ENCODE measurements around the gene LRRN3.
"Not testable (repeated sequence)": the region's sequence is repeated elsewhere in the genome, so short reads cannot be mapped to it uniquely, and the experiment has no call there.

LRRN3 gene
- long read RNA-seq, donor 1, partial matches to known transcripts = 0 of 2 reads
- long read RNA-seq, donor 1, other reads (novel, unspliced or antisense) = 0 of 2 reads
- long read RNA-seq, donor 2 = 0 reads
- long read RNA-seq, donor 3, partial matches to known transcripts = 0 of 1 reads
- long read RNA-seq, donor 3, other reads (novel, unspliced or antisense) = 0 of 1 reads
- long read RNA-seq, donor 4, partial matches to known transcripts = 0 of 1 reads
- long read RNA-seq, donor 4, other reads (novel, unspliced or antisense) = 0 of 1 reads
- long read RNA-seq, donor 5 = 0 reads
- long read RNA-seq, donor 6, partial matches to known transcripts = 0 of 1 reads
- long read RNA-seq, donor 6, other reads (novel, unspliced or antisense) = 0 of 1 reads
- long read RNA-seq, donor 7, partial matches to known transcripts = 0 of 4 reads
- long read RNA-seq, donor 7, other reads (novel, unspliced or antisense) = 0 of 4 reads
- long read RNA-seq, donor 8, partial matches to known transcripts = 0 of 3 reads
- long read RNA-seq, donor 8, other reads (novel, unspliced or antisense) = 0 of 3 reads

DNA sequence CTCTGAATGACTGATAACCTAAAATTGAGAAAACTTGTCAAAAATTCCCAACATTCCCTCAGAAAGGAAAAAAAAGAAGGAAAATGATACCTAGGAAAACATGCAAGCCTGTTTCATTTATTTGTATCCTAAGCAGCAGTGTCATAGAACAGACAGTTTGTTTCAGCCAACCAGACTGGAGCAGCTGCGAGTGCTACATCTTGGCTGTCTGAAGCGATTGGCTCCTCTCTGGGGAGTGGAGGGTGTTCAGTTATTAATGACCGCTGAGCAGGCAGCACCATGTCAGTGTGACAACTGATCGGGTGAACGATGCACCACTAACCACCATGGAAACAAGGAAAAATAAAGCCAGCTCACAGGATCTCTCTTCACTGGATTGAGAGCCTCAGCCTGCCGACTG lies at the start of gene LRRN3:
Gene LRRN3, plus strand, starts transcription at position 282 of the 400 bp plus-strand sequence. CDS start 31,646 bp downstream, outside the sequence.
- peak; percentile 47 for DNase-seq

DNA sequence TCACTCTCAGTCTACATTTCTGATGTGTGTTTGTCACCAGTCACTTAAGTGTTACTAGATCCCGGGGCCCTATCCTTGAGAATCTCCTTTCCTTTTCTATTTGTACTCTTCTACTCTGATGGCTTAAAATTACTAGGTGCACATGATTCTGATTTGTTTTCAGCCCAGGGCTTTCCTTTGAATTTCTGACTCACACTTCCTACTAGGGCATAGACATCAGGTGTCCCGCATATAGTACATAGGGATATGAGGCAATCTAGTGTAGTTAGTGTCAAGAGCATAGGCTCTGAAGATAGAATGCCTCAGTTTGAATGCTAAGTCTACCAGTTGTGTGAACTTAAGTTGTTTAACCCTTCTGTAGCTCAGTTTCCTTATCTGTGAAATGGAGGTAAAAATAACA lies 49.4 kb upstream of the LRRN3 start:
- DNase-seq = no peak

DNA sequence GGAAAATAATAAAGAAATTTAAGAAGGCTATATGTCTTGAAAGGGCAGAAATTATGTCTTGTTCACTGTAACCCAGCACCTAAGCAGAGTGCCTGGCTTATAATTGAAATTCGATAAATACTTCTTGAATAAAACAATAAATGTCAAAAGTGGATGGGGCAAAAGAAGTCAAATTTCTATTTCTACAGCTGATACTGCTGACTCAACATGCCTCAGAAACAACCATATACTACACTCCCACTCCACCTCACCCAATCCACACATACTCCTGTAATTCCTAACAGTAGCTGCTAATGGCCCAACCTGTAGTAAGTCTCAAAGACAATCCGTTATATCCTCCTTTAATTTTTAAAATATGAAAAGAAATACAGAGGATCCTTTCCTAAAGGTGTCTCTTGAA lies 48.1 kb upstream of the LRRN3 start:
- DNase-seq = no peak

DNA sequence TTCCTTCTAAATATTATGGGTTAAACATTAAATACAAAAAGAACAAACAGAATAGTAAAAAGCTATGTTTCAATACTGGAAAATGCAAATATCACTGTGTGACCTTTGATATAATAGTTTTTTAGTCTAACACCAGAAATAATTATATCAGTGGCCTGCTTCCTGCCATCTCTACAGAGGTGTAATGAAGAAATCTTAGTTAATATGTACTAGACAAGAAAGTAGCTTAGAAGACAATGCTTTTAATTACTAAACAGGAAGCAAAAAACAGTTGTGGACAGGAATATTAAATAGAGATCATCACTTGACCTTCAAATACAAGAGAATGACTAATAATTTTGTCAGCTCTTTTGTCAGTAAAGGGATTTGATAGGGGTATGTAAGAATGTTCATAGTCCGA lies 47.4 kb upstream of the LRRN3 start:
- DNase-seq = no peak

DNA sequence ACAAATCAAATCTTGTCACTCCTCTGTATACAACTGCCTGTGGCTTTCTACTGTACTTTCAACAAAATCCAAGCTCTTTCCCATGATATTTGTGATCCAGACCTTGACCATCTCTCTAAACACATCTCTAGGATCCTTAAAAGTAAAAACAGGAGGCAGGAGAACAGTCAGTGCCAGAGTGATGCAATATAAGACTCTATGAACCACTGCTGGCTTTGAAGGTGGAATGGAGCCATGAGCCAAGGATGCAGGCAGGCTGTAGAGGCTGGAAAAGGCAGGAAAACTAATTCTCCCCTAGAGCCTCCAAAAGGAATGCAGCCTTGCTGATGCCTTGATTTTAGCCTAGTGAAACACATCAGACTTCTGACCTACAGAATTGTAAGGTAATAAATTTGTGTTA lies 45.5 kb upstream of the LRRN3 start:
- no peak for DNase-seq

DNA sequence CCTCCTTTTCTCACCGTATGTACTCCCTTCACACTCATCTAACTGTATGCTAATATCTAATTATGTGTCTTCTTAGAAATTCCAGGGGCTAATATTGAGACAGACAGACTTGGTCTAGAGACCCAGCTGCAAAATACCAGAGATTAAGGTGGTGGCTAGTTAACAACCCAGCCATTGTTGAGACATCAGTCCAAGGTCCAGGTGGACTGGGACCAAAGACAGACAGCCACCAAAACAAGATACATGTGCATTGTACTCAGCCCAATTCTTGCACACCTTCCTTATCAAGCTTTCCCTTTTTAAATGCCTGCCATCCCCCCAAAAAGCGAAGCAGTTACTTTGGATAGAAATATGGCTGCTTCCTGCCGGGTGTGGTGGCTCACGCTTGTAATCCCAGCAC lies 43.3 kb upstream of the LRRN3 start:
- DNase-seq = no peak

DNA sequence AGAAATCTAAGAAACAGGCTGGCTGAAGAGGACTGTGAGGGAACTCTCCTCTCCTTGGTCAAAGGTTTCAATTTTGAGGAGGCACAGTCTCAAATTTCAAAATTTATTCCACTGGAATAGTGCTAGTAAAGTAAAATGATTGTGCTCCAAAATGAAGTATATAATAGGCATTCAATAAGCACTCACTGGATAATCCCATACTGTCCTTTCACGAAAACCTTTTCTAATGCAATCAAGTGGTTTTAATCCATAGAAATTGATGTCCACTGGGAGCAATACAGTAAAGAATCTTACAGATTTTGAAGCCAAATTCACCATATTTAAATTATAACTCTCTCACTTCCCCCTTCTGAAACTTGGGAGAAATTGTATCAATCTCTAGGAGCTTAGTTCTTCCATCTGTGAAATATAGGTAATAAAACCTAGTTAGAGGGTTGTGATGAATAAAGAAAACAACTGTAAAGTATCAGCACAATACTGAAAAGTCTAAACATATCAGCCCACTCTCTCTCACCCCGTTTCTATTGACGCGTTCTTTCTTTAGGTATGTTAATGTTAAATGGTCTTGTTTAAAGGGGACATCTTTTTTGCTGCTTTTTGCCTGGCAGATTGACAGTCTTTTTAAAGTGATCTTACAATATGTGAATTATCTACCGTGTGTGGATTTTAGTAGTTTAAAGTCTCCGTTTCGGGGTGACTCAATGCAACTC lies 40.8 kb upstream of the LRRN3 start:
- DNase-seq = no peak

DNA sequence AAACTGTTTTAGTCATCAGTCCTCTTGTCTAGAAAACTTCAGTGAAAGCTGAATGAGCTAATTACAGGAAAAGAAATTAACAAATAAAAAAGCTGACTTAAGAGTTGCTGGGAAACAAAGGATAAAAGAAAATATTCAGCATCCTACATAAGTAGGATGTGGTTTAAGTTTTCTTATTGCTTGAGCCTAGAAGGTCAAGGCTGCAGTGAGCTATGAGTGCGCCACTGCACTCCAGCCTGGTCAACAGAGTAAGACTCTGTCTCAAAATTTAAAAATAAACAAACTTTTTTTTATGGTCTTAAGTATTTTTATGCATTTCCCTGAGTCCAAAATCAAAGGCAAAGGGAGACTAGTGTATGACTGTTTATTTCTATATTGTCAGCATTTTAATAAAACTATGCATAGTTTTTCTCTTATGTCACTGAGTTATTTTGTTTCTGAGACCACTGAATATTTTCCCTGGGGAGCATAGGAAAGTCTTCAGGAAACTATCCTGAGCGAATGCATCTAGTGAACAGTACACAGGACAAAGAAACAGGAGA lies 40.0 kb upstream of the LRRN3 start:
- no peak for DNase-seq

DNA sequence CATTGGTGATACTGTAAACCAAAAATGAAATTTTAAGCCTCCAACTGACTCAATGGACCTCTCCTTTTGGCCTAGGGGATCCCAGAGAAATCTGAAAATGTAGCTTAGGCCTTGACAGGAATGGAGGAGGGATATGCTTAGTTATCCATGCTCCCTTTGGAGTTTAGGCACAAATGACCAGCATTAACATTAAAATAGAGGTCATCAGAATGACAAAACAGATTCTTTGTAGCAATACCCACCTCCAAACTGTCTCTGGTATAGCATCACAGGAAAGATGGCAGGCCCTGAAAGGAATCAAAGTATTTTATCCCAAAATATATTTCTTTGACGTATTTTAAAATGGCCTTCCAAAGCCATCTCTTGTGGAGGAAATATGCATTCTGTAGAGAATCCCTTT lies 39.1 kb upstream of the LRRN3 start:
- no peak for DNase-seq

DNA sequence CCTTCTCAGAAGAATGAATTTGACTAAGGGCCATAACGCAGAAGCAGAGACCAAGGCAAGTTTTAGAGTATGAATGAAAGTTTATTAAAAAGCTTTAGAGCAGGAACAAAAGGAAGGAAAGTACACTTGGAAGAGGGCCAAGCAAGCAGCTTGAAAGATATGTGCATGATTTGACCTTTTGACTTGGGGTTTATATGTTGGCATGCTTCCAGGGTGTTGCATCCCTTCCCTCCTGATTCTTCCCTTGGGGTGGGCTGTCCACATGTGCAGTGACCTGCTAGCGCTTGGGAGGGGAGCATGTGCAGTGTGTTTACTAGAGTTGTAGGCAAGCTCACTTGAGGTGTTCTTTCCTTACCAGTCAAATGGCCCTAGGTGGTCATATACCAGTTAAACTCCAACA lies 37.9 kb upstream of the LRRN3 start:
- no peak for DNase-seq

DNA sequence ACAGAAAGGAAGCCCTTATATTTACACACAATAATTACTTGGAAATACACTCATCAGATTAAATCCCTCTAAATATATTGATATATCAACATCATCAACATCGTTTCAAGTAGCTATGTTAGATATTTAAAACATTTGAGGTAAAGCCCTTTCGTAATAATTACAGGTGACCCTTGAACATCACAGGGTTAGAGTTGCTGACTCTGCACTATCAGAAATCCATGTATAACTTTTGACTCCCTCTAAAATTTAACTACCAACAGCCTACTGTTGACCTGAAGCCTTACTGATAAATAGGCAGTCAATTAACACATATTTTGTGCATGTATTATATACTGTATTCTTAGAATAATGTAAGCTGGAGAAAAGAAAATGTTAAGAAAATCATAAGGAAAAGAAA lies 34.6 kb upstream of the LRRN3 start:
- DNase-seq = no peak

DNA sequence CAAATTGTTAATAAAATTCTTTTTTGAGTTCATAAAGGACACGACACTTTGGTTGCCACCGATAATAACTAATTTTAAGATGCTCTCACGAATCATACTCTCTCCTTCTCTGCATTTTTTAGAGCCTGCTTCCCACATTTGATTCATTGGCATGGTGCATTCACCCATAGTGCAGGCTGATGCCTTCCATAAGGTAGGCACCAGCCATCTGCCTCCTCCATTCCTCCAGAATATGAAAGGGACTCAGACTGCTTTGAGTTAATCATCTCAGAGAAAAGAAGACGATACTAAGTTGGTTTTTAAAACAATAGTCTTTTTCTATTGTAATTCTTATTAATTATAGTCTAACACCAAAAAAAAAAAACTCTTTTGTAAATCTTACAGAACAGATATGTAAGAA lies 33.9 kb upstream of the LRRN3 start:
- DNase-seq = no peak

DNA sequence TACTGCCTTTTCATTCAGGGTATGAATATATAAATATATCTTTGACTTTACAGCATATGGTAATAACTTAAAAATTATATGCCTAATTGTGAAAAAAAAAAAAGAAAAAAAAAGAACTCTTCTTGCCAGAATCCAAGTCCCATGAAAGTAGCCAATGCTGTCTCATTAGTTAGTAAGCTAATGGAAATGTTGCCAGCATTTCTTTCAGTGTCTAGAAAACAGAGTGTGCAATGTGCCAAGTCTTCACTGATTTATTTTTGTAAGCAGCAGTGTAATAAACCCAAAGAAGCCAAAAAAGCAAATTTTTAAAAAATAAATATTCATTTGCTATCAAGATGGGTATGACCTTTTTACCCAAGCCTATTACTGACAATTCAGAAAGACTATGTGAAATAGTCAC lies 31.1 kb upstream of the LRRN3 start:
- DNase-seq = no peak

DNA sequence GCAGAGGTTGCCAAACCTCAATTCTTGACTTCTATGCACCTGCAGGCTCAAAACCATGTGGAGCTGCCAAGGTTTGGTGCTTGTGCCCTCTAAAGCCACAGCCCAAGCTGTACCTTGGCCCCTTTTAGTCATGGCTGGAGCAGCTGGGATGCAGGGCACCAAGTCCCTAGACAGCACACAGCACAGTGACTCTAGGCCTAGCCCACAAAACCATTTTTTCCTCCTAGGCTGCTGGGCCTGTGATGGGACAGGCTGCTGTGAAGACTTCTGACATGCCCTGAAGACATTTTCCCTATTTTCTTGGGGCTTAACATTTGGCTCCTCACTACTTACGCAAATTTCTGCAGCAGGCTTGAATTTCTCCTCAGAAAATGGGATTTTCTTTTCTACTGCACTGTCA lies 27.8 kb upstream of the LRRN3 start:
- DNase-seq = no peak

DNA sequence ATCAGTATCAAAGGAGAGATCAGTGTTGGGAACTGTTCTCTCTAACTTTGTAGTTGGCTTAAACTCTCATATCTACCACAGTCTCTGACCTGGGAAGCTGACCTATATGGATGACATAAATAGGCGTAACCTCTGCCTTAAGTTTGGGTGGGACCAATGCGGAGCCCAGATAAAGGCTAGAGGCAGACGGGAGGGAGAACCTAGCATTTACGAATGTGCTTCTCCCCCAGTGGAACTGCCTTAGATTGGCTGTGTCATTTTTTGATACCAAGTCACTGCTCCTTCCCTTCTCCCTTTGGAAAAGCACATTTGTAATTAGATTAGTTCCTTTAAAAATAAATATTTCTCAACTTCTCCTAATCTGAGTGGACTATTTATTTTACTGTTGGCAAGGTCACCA lies 23.7 kb upstream of the LRRN3 start:
- DNase-seq = no peak

DNA sequence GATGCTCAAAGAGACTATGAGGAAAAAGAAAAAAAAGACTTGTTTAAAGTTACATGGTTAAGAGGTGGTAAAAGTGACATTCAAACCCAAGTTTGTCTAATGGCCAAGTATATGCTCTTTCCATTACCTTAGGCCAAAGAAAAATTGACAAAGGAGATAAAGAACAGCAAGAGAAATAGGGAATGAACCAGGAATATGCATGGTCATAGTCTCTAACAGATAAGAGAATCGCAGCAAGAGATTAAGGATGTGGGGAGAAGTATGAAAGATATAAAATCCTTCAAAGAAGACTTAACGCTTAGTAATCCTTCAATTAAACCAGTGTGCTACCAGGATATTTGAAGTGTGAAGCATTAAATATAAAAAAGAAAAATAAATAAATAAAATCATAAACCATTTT lies 23.2 kb upstream of the LRRN3 start:
- DNase-seq = no peak

DNA sequence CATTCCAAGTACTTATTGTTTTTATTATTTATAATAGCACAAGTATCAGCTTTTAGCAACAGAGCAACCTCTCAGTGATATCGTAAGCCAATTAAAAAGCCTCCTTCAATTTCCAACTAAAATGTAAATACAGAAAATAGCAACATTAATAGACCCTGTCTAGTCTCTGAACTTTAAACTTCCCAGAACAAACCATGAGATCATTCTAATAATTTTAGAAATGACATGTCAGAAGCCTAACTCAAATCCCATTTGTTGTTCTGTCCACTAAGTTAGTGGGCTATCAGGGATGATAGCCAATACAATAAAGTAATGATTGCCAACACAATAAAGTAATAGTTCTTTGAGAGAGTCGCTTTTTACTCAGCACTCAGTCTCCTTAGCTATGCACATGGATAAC lies 22.3 kb upstream of the LRRN3 start:
- no peak for DNase-seq

DNA sequence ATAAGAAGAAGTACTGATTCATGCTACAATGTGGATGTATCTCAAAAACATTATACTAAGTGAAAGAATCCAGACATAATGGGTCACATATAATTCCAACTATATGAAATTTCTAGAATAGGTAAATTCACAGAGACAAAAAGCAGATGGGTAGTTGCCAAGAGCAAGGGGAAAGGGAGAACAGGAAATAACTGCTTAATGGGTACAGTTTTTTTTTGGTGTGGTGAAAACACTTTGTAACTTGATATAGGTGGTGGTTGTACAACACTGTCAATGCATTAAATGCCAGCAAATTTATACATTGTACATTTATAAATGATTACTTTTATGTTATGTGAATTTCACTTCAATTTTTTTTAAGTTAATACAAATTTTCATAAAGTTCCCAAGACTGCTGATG lies 19.4 kb upstream of the LRRN3 start:
- DNase-seq = no peak

DNA sequence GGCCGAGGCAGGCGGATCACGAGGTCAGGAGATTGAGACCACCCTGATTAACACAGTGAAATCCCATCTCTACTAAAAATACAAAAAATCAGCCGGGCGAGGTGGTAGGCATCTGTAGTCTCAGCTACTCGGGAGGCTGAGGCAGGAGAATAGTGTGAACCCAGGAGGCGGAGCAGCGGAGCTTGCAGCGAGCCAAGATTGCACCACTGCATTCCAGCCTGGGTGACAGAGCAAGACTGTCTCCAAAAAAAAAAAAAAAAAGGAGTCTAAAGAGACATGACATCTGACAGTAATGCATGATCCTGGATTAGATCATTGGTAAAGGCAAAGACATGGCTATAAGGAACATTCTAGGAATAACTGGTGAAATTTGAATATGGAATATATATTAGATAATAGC lies 18.3 kb upstream of the LRRN3 start:
- DNase-seq = not testable (repeated sequence)

DNA sequence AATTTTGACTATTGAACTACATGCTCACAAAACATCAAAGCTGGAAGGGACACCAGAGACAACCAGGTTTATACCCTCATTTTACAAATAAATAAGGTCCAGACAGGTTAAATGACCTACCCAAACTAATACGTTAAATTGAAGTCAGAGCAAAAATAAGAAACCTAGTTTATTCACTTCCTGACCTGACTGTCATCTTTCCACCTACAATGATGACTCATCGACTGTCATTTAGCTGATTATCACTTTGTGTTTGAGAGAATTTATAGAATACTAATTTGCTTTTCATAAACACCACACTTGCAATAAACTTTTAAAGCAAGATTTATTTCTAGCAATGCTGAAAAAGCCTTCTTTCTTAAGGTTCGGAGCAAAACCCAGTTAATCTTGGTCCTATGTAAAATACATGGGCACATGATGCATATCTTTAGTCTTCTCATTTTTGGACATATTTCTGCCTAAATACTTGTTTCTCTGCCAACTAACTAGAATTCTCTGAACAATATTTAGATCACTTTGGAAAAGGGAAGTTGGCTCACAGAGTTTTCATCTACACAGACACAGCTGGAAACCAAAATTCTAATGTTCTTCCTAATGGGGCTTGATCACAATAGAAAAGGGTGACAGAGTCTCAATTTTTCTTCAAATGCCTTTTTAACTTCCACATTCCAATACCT lies 16.7 kb upstream of the LRRN3 start:
- DNase-seq = no peak

DNA sequence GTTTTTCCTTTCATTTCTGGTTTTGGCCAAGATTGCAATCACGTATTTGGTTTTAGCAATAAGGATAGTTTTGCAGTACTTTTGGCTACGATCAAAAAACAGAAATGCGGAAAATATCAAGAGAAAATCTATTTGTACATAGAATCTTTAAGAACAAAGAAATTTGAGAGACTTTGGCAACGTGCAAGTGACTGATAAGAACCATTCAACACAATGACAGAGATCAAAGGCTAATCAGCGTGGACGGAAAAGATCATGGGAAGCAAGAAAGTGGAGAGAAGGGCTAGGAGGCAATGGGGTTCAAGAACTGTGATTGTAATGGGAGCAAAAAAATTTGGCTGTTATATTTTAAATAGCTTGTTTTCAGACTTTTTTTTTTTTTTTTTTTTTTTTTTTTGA lies 16.2 kb upstream of the LRRN3 start:
- no peak for DNase-seq

DNA sequence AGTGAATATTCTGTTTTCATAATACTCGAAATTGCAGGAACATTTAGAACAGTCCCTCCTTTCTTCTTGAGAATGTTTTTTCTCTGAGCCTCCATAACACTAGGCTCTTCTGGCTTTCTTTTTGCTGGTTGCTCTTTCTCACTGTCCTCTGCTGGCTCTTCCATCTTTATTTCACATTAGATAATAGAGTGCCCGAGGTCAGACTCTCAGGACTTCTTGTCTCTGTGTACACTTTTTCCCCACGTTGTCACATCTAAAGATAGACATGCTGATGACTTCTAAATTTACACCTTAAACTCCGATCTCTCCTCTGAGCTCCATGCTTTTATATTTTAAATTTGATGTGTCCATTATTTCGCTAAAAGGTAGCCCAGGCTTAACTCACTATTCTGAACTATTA lies 15.4 kb upstream of the LRRN3 start:
- DNase-seq = no peak

DNA sequence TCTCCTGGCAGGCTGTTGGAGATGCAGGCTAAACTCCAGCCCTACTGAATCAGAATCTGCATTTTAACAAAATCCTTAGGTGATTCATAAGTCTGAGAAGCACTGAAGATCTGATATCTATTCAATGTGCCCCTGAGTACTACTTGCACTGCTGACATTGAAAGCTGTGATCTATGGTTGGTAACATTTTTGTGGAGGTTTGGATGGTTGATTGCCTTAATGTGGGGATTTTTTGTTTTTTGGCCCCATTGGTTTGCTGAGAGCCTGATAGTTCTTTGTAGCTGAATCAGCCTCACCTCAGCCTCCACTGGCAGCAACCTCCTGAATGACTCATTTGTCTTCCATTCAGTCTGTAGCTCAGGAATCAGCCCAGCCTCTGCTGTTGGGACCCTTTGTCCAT lies 14.7 kb upstream of the LRRN3 start:
- no peak for DNase-seq
